ENCODE measurements around the gene HSPH1. TPM values are rescaled to one million over a fixed set of nuclear protein-coding genes. Genes with fewer than 3 reads are reported as not detected.

HSPH1 gene
- total RNA-seq, 2 experiments from 2014 or later = 226 to 238 TPM

DNA sequence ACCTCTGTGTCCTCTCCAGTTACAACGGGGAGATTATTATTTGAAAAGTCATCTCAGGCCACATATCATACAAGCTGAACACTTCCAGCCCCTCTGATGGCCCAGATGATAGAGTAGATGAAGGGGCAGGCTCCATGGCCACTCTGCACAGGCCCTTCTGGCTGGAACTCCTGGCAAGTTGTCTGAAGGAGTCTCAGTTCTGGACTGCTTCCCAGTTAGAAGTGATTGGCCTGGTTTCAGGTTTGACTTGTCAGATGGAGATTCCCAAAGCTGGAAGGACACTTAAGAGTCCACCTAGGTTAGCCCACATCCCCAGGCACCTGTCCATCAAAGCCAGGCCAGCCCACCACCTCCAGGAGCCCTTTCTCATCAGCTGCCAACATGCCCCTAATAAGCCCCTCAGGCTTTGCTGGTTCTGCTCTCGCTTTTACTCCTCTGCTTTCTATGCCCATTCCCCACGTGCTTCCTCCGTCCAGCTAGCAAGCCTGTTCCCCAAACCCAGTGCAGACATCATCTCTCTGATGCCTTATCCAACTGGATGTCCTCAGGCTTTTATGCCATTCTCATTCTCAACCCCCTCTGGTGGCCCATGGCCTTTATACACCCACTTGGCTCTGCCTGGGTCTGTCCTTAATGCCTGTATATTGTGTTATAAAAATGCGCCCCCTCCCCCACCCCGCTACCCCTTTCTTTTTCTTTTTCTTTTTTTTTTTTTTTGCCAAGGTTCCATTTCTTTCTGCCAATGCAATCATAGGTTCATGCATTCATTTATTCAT is 56.5 kb downstream of the HSPH1 start:
- no peak overlapping the region for H3K4me3 Mint-ChIP-seq

DNA sequence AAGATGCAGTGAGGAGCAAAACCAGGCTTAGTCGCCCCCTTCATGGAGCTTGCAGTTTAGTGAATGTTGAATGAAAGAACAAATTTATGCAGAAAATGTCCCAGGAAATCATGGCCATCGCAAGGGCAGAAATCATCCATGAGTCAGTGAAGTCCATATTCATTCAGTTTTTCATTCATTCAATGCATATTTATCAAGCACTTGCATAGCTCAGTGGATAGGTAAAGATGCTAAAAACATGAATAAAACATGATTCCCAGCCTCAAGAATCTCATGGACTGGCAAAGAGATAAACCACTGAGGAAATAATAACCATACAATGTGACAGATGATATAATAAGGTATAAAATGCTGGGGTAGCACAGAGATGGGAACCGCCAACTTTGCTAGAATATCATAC is 58.8 kb downstream of the HSPH1 start:
- intact Hi-C loops (cut with DNase I, micrococcal nuclease) = no loop called here
- no peak overlapping the region for H3K4me3 ChIP-seq (ENCODE audit: low read length)
- Mint-ChIP-seq H3K4me1 (ENCODE audit: low read depth) (no peaks in the 10 kb centered on the region), H3K27me3 (peaks cover 23% of the 10 kb centered on the region), H3K36me3 (ENCODE audit: low read depth) (no peaks in the 10 kb centered on the region), H3K9me3 (no peaks in the 10 kb centered on the region), H3K27ac (no peak overlapping the region), H3K4me3 (no peak overlapping the region)
- H3K36me3 ChIP-seq (ENCODE audit: insufficient read depth, low read length) = no peaks in the 10 kb centered on the region
- peaks cover 0 to 7% of the 10 kb centered on the region in 2 experiments for H3K27me3 ChIP-seq (ENCODE audit: control insufficient read depth in 1 of 2, insufficient read depth in 2 of 2, low read length in 2 of 2)
- DNase-seq (no peak), ATAC-seq (ENCODE audit: poor library complexity) (no peak)
- TF ChIP-seq, protein P1, sequence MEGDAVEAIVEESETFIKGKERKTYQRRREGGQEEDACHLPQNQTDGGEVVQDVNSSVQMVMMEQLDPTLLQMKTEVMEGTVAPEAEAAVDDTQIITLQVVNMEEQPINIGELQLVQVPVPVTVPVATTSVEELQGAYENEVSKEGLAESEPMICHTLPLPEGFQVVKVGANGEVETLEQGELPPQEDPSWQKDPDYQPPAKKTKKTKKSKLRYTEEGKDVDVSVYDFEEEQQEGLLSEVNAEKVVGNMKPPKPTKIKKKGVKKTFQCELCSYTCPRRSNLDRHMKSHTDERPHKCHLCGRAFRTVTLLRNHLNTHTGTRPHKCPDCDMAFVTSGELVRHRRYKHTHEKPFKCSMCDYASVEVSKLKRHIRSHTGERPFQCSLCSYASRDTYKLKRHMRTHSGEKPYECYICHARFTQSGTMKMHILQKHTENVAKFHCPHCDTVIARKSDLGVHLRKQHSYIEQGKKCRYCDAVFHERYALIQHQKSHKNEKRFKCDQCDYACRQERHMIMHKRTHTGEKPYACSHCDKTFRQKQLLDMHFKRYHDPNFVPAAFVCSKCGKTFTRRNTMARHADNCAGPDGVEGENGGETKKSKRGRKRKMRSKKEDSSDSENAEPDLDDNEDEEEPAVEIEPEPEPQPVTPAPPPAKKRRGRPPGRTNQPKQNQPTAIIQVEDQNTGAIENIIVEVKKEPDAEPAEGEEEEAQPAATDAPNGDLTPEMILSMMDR (IDR thresholded peaks at IDR 0.05) = no peak
- no peaks in the 10 kb centered on the region for H3K9me3 ChIP-seq (ENCODE audit: control insufficient read depth in 1 of 2, insufficient read depth in 1 of 2, low read length in 2 of 2)
- H3K4me1 ChIP-seq (ENCODE audit: insufficient read depth, low read length) = no peaks in the 10 kb centered on the region
- POLR2A ChIA-PET = no interaction called here
- no peak overlapping the region for H3K27ac ChIP-seq (ENCODE audit: low read depth in 1 of 2, low read length in 2 of 2)
- CTCF ChIA-PET = no interaction called here

More for the DNA sequence above, 56.5 kb downstream of the HSPH1 start:
- Mint-ChIP-seq H3K36me3 (ENCODE audit: low read depth) (no peaks in the 10 kb centered on the region), H3K4me1 (ENCODE audit: low read depth) (no peaks in the 10 kb centered on the region), H3K27me3 (peaks cover 5% of the 10 kb centered on the region), H3K27ac (no peak overlapping the region), H3K9me3 (no peaks in the 10 kb centered on the region)
- peaks cover 0 to 4% of the 10 kb centered on the region in 2 experiments for H3K27me3 ChIP-seq (ENCODE audit: control insufficient read depth in 1 of 2, insufficient read depth in 2 of 2, low read length in 2 of 2)
- intact Hi-C loops (cut with DNase I, micrococcal nuclease) = no loop called here
- CTCF ChIA-PET = no interaction called here
- no peaks in the 10 kb centered on the region for H3K4me1 ChIP-seq (ENCODE audit: insufficient read depth, low read length)
- H3K9me3 ChIP-seq (ENCODE audit: control insufficient read depth in 1 of 2, insufficient read depth in 1 of 2, low read length in 2 of 2) = no peaks in the 10 kb centered on the region
- H3K27ac ChIP-seq (ENCODE audit: low read depth in 1 of 2, low read length in 2 of 2) = no peak overlapping the region
- no peak for DNase-seq
- ATAC-seq (ENCODE audit: poor library complexity) = no peak
- POLR2A ChIA-PET = no interaction called here
- TF ChIP-seq, protein P1 (IDR thresholded peaks at IDR 0.05) = no peak
- H3K4me3 ChIP-seq (ENCODE audit: low read length) = no peak overlapping the region
- no peaks in the 10 kb centered on the region for H3K36me3 ChIP-seq (ENCODE audit: insufficient read depth, low read length)

DNA sequence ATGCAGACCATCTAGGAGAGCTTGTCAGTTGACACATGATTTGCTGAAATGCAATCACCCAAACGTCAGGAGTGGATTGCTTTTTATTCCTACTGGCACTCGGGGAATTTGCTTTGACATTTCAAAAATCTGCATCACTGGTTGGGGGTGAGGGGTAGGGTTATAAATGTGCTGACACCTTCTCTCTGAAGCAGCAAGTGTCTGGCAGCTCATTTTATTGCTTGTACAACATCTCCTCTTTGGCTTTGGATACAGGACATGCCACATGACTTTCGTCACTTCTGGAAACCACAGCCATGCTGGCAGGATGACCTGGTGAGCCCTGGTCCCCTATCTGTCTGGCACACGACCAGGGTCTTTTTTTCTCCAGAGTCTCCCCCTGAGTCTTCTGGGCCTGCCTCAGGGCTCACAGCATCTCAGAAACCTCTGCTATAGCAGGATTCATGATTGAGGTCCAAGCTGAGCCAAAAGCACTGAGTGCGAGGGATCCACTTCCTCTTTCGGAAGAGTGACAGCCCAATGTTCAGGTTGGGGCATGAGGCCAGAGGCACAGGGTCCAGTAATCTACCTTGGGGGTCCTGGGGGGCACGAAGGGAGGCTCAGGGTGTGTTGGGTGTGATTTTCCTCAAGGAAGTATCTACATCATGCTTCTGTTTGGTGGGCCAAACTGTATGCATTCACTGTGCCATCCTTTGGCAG is 60.1 kb downstream of the HSPH1 start:
- Mint-ChIP-seq H3K36me3 (ENCODE audit: low read depth) (no peaks in the 10 kb centered on the region), H3K4me3 (no peak overlapping the region), H3K9me3 (no peaks in the 10 kb centered on the region), H3K4me1 (ENCODE audit: low read depth) (no peaks in the 10 kb centered on the region), H3K27ac (no peak overlapping the region), H3K27me3 (peaks cover 36% of the 10 kb centered on the region)
- ChIA-PET POLR2A (no interaction called here), CTCF (no interaction called here)
- DNase-seq (no peak), ATAC-seq (ENCODE audit: poor library complexity) (no peak)
- TF ChIP-seq, protein P1 (IDR thresholded peaks at IDR 0.05) = no peak
- Histone ChIP-seq H3K27me3 (ENCODE audit: control insufficient read depth in 1 of 2, insufficient read depth in 2 of 2, low read length in 2 of 2) (peaks cover 4 to 12% of the 10 kb centered on the region in 2 experiments), H3K9me3 (ENCODE audit: control insufficient read depth in 1 of 2, insufficient read depth in 1 of 2, low read length in 2 of 2) (no peaks in the 10 kb centered on the region), H3K27ac (ENCODE audit: low read depth in 1 of 2, low read length in 2 of 2) (no peak overlapping the region), H3K36me3 (ENCODE audit: insufficient read depth, low read length) (no peaks in the 10 kb centered on the region), H3K4me1 (ENCODE audit: insufficient read depth, low read length) (no peaks in the 10 kb centered on the region), H3K4me3 (ENCODE audit: low read length) (no peak overlapping the region)
- intact Hi-C loops (cut with DNase I, micrococcal nuclease) = no loop called here

All from CD4-positive, alpha-beta T cell (primary cell).